ENCODE data around the gene TF.

TF gene

GRCh38 chr3:133767607-133768006, 21.4 kb downstream of the TF start:
- ChIA-PET POLR2A (no interaction called here), CTCF (no interaction called here)
- no peak for DNase-seq (ENCODE audit: extremely low spot score)
- TF ChIP-seq FOXM1 (IDR thresholded peaks at IDR 0.05; ENCODE audit: borderline replicate concordance): no peak
- no peak for TF ChIP-seq SP1 (IDR thresholded peaks at IDR 0.05)
- no peak for TF ChIP-seq ZNF384 (IDR thresholded peaks at IDR 0.05)
- no peak for TF ChIP-seq ARNT (IDR thresholded peaks at IDR 0.05)
- no peak for TF ChIP-seq HDGF (IDR thresholded peaks at IDR 0.05; ENCODE audit: borderline replicate concordance)
- TF ChIP-seq TARDBP (IDR thresholded peaks at IDR 0.05): no peak
- no peak for TF ChIP-seq ELF4 (IDR thresholded peaks at IDR 0.05)
- no peak for TF ChIP-seq L3MBTL2 (conservative IDR thresholded peaks at IDR 0.05)

- CTCF ChIA-PET: no interaction called here
- POLR2A ChIA-PET: no interaction called here
- no peak for DNase-seq (ENCODE audit: extremely low spot score)
- no peak for TF ChIP-seq FOXA1 (IDR thresholded peaks at IDR 0.05)
- no peak for TF ChIP-seq FOXK2 (IDR thresholded peaks at IDR 0.05)
- TF ChIP-seq ARNT (IDR thresholded peaks at IDR 0.05): no peak
Measured at GRCh38 chr3:133769536-133769935, 23.3 kb downstream of the TF start.

GRCh38 chr3:133773732-133774131, 27.5 kb downstream of the TF start:
- no peak for TF ChIP-seq CTBP1 (IDR thresholded peaks at IDR 0.05; ENCODE audit: borderline replicate concordance)
- no peak for TF ChIP-seq FOXK2 (IDR thresholded peaks at IDR 0.05)
- TF ChIP-seq ARNT (IDR thresholded peaks at IDR 0.05): no peak
- TF ChIP-seq L3MBTL2 (conservative IDR thresholded peaks at IDR 0.05): no peak
- TF ChIP-seq SUZ12 (IDR thresholded peaks at IDR 0.05): no peak
- no peak for TF ChIP-seq FOXA1 (IDR thresholded peaks at IDR 0.05)
- no peak for TF ChIP-seq ZNF384 (IDR thresholded peaks at IDR 0.05)
- no peak for TF ChIP-seq LEF1 (IDR thresholded peaks at IDR 0.05; ENCODE audit: borderline replicate concordance)
- no peak for DNase-seq (ENCODE audit: extremely low spot score)
- POLR2A ChIA-PET: no interaction called here
- CTCF ChIA-PET: no interaction called here

- ChIA-PET CTCF (no interaction called here), POLR2A (no interaction called here)
- no peak for DNase-seq (ENCODE audit: extremely low spot score)
- TF ChIP-seq FOXK2 (IDR thresholded peaks at IDR 0.05): no peak
- no peak for TF ChIP-seq FOXA1 (IDR thresholded peaks at IDR 0.05)
- TF ChIP-seq PKNOX1 (IDR thresholded peaks at IDR 0.05): no peak
- no peak for TF ChIP-seq CTBP1 (IDR thresholded peaks at IDR 0.05; ENCODE audit: borderline replicate concordance)
- no peak for TF ChIP-seq ELF4 (IDR thresholded peaks at IDR 0.05)
- no peak for TF ChIP-seq ARNT (IDR thresholded peaks at IDR 0.05)
- no peak for TF ChIP-seq BHLHE40 (IDR thresholded peaks at IDR 0.05; ENCODE audit: borderline replicate concordance)
- TF ChIP-seq HDGF (IDR thresholded peaks at IDR 0.05; ENCODE audit: borderline replicate concordance): no peak
- TF ChIP-seq LEF1 (IDR thresholded peaks at IDR 0.05; ENCODE audit: borderline replicate concordance): no peak
Measured at GRCh38 chr3:133775309-133775708, 29.1 kb downstream of the TF start.

- TF ChIP-seq LEF1 (IDR thresholded peaks at IDR 0.05; ENCODE audit: borderline replicate concordance) (no peak), FOXK2 (IDR thresholded peaks at IDR 0.05) (no peak), ELF4 (IDR thresholded peaks at IDR 0.05) (no peak), BHLHE40 (IDR thresholded peaks at IDR 0.05; ENCODE audit: borderline replicate concordance) (no peak), PKNOX1 (IDR thresholded peaks at IDR 0.05) (no peak), FOXA1 (IDR thresholded peaks at IDR 0.05) (no peak), NFRKB (IDR thresholded peaks at IDR 0.05) (no peak)
Measured at GRCh38 chr3:133775835-133776234, 29.6 kb downstream of the TF start.

GRCh38 chr3:133776794-133777438, 30.7 kb downstream of the TF start:
- CTCF ChIA-PET: no interaction called here
- POLR2A ChIA-PET: no interaction called here
- DNase-seq (ENCODE audit: extremely low spot score): no peak
- TF ChIP-seq ARNT (IDR thresholded peaks at IDR 0.05) (no peak), SUZ12 (IDR thresholded peaks at IDR 0.05) (no peak), HDGF (IDR thresholded peaks at IDR 0.05; ENCODE audit: borderline replicate concordance) (no peak), CTBP1 (IDR thresholded peaks at IDR 0.05; ENCODE audit: borderline replicate concordance) (no peak), L3MBTL2 (conservative IDR thresholded peaks at IDR 0.05) (no peak), TARDBP (IDR thresholded peaks at IDR 0.05) (no peak), LEF1 (IDR thresholded peaks at IDR 0.05; ENCODE audit: borderline replicate concordance) (no peak), NFRKB (IDR thresholded peaks at IDR 0.05) (no peak), ELF4 (IDR thresholded peaks at IDR 0.05) (no peak), FOXA1 (IDR thresholded peaks at IDR 0.05) (no peak), FOXK2 (IDR thresholded peaks at IDR 0.05) (no peak)

More at GRCh38 chr3:133775835-133776234, 29.6 kb downstream of the TF start:
- no peak for DNase-seq (ENCODE audit: extremely low spot score)
- ChIA-PET POLR2A (no interaction called here), CTCF (no interaction called here)

GRCh38 chr3:133777807-133778568, 31.8 kb downstream of the TF start:
- no peak for DNase-seq (ENCODE audit: extremely low spot score)
- TF ChIP-seq CTBP1 (IDR thresholded peaks at IDR 0.05; ENCODE audit: borderline replicate concordance) (no peak), NFRKB (IDR thresholded peaks at IDR 0.05) (no peak), FOXM1 (IDR thresholded peaks at IDR 0.05; ENCODE audit: borderline replicate concordance) (no peak), FOXK2 (IDR thresholded peaks at IDR 0.05) (no peak), TARDBP (IDR thresholded peaks at IDR 0.05) (no peak), ARNT (IDR thresholded peaks at IDR 0.05) (no peak)
- CTCF ChIA-PET: no interaction called here
- POLR2A ChIA-PET: no interaction called here

Measured in HEK293T (cell line).